Measurements from ENCODE around the gene RBFOX2. TPM values are rescaled to one million over a fixed set of nuclear protein-coding genes. Genes with fewer than 3 reads are reported as not detected.

Gene RBFOX2
- polyA plus RNA-seq, 1 donor, result 67.0 TPM

GRCh38 chr22:35775339-35775738, 253.3 kb downstream of the RBFOX2 start:
- Histone ChIP-seq H3K4me1 (ENCODE audit: control insufficient read depth, insufficient read depth, low read length) (no peaks in the 10 kb centered on the region), H3K36me3 (ENCODE audit: control insufficient read depth, insufficient read depth, low read length) (peaks cover 4% of the 10 kb centered on the region), H3K27me3 (ENCODE audit: control insufficient read depth, insufficient read depth, low read length) (no peaks in the 10 kb centered on the region), H3K4me3 (ENCODE audit: low read length) (no peak overlapping the region), H3K27ac (ENCODE audit: low read length) (no peak overlapping the region), H3K9me3 (ENCODE audit: control insufficient read depth, low read depth, low read length) (no peaks in the 10 kb centered on the region)
- 100% methylated on average over 2 of the region's 2 CpGs for WGBS (ENCODE audit: insufficient coverage, low lambda C conversion rate)
- DNase-seq, result no peak

- Histone ChIP-seq H3K27me3 (ENCODE audit: control insufficient read depth, insufficient read depth, low read length) (no peaks in the 10 kb centered on the region), H3K4me1 (ENCODE audit: control insufficient read depth, insufficient read depth, low read length) (no peaks in the 10 kb centered on the region), H3K36me3 (ENCODE audit: control insufficient read depth, insufficient read depth, low read length) (peaks cover 2% of the 10 kb centered on the region)
Observed at GRCh38 chr22:35769974-35770373, 258.6 kb downstream of the RBFOX2 start.

GRCh38 chr22:35766654-35767580, 261.7 kb downstream of the RBFOX2 start:
- 84% methylated on average over 5 of the region's 10 CpGs for WGBS (ENCODE audit: insufficient coverage, low lambda C conversion rate)
- H3K9me3 ChIP-seq (ENCODE audit: control insufficient read depth, low read depth, low read length), result no peaks in the 10 kb centered on the region
- DNase-seq, result no peak
- H3K27ac ChIP-seq (ENCODE audit: low read length), result no peak overlapping the region
- no peaks in the 10 kb centered on the region for H3K4me1 ChIP-seq (ENCODE audit: control insufficient read depth, insufficient read depth, low read length)
- no peak overlapping the region for H3K4me3 ChIP-seq (ENCODE audit: low read length)
- no peaks in the 10 kb centered on the region for H3K27me3 ChIP-seq (ENCODE audit: control insufficient read depth, insufficient read depth, low read length)
- peaks cover 2% of the 10 kb centered on the region for H3K36me3 ChIP-seq (ENCODE audit: control insufficient read depth, insufficient read depth, low read length)

More at GRCh38 chr22:35769974-35770373, 258.6 kb downstream of the RBFOX2 start:
- DNase-seq, result no peak
- Histone ChIP-seq H3K4me3 (ENCODE audit: low read length) (no peak overlapping the region), H3K9me3 (ENCODE audit: control insufficient read depth, low read depth, low read length) (no peaks in the 10 kb centered on the region), H3K27ac (ENCODE audit: low read length) (no peak overlapping the region)

- Histone ChIP-seq H3K9me3 (ENCODE audit: control insufficient read depth, low read depth, low read length) (no peaks in the 10 kb centered on the region), H3K4me3 (ENCODE audit: low read length) (no peak overlapping the region), H3K27me3 (ENCODE audit: control insufficient read depth, insufficient read depth, low read length) (no peaks in the 10 kb centered on the region), H3K27ac (ENCODE audit: low read length) (no peak overlapping the region), H3K36me3 (ENCODE audit: control insufficient read depth, insufficient read depth, low read length) (peaks cover 27% of the 10 kb centered on the region), H3K4me1 (ENCODE audit: control insufficient read depth, insufficient read depth, low read length) (no peaks in the 10 kb centered on the region)
- no CpG with 5 or more reads among the region's 1 CpG for WGBS (ENCODE audit: insufficient coverage, low lambda C conversion rate)
- DNase-seq, result no peak
Observed at GRCh38 chr22:35761037-35761436, 267.6 kb downstream of the RBFOX2 start.

GRCh38 chr22:35758394-35758793, 270.2 kb downstream of the RBFOX2 start:
- Histone ChIP-seq H3K36me3 (ENCODE audit: control insufficient read depth, insufficient read depth, low read length) (peaks cover 30% of the 10 kb centered on the region), H3K27ac (ENCODE audit: low read length) (no peak overlapping the region), H3K4me3 (ENCODE audit: low read length) (no peak overlapping the region), H3K4me1 (ENCODE audit: control insufficient read depth, insufficient read depth, low read length) (no peaks in the 10 kb centered on the region), H3K9me3 (ENCODE audit: control insufficient read depth, low read depth, low read length) (no peaks in the 10 kb centered on the region), H3K27me3 (ENCODE audit: control insufficient read depth, insufficient read depth, low read length) (no peaks in the 10 kb centered on the region)
- no CpG with 5 or more reads among the region's 1 CpG for WGBS (ENCODE audit: insufficient coverage, low lambda C conversion rate)
- DNase-seq, result no peak

- DNase-seq, result no peak
- no peak overlapping the region for H3K4me3 ChIP-seq (ENCODE audit: low read length)
- no peak overlapping the region for H3K27ac ChIP-seq (ENCODE audit: low read length)
- H3K4me1 ChIP-seq (ENCODE audit: control insufficient read depth, insufficient read depth, low read length), result no peaks in the 10 kb centered on the region
- 100% methylated on average over 1 of the region's 1 CpG for WGBS (ENCODE audit: insufficient coverage, low lambda C conversion rate)
- no peaks in the 10 kb centered on the region for H3K9me3 ChIP-seq (ENCODE audit: control insufficient read depth, low read depth, low read length)
- H3K27me3 ChIP-seq (ENCODE audit: control insufficient read depth, insufficient read depth, low read length), result no peaks in the 10 kb centered on the region
- peaks cover 39% of the 10 kb centered on the region for H3K36me3 ChIP-seq (ENCODE audit: control insufficient read depth, insufficient read depth, low read length)
Observed at GRCh38 chr22:35756722-35757121, 271.9 kb downstream of the RBFOX2 start.

- Histone ChIP-seq H3K4me3 (ENCODE audit: low read length) (no peak overlapping the region), H3K4me1 (ENCODE audit: control insufficient read depth, insufficient read depth, low read length) (no peaks in the 10 kb centered on the region), H3K27ac (ENCODE audit: low read length) (no peak overlapping the region), H3K36me3 (ENCODE audit: control insufficient read depth, insufficient read depth, low read length) (peaks cover 30% of the 10 kb centered on the region), H3K27me3 (ENCODE audit: control insufficient read depth, insufficient read depth, low read length) (no peaks in the 10 kb centered on the region), H3K9me3 (ENCODE audit: control insufficient read depth, low read depth, low read length) (no peaks in the 10 kb centered on the region)
- DNase-seq, result no peak
- WGBS (ENCODE audit: insufficient coverage, low lambda C conversion rate), result 100% methylated on average over 2 of the region's 2 CpGs
Observed at GRCh38 chr22:35754761-35755160, 273.9 kb downstream of the RBFOX2 start.

- Histone ChIP-seq H3K27ac (ENCODE audit: low read length) (no peak overlapping the region), H3K36me3 (ENCODE audit: control insufficient read depth, insufficient read depth, low read length) (peaks cover 19% of the 10 kb centered on the region), H3K27me3 (ENCODE audit: control insufficient read depth, insufficient read depth, low read length) (no peaks in the 10 kb centered on the region), H3K9me3 (ENCODE audit: control insufficient read depth, low read depth, low read length) (no peaks in the 10 kb centered on the region), H3K4me3 (ENCODE audit: low read length) (no peak overlapping the region), H3K4me1 (ENCODE audit: control insufficient read depth, insufficient read depth, low read length) (no peaks in the 10 kb centered on the region)
- no CpG with 5 or more reads among the region's 3 CpGs for WGBS (ENCODE audit: insufficient coverage, low lambda C conversion rate)
- no peak for DNase-seq
Observed at GRCh38 chr22:35752863-35753189, 275.8 kb downstream of the RBFOX2 start.

GRCh38 chr22:35752006-35752862, 276.4 kb downstream of the RBFOX2 start:
- WGBS (ENCODE audit: insufficient coverage, low lambda C conversion rate), result 80% methylated on average over 1 of the region's 5 CpGs
- Histone ChIP-seq H3K4me3 (ENCODE audit: low read length) (no peak overlapping the region), H3K36me3 (ENCODE audit: control insufficient read depth, insufficient read depth, low read length) (peaks cover 19% of the 10 kb centered on the region), H3K27me3 (ENCODE audit: control insufficient read depth, insufficient read depth, low read length) (no peaks in the 10 kb centered on the region), H3K9me3 (ENCODE audit: control insufficient read depth, low read depth, low read length) (no peaks in the 10 kb centered on the region), H3K27ac (ENCODE audit: low read length) (no peak overlapping the region), H3K4me1 (ENCODE audit: control insufficient read depth, insufficient read depth, low read length) (no peaks in the 10 kb centered on the region)
- no peak for DNase-seq

- no peak overlapping the region for H3K27ac ChIP-seq (ENCODE audit: low read length)
- DNase-seq, result no peak
- H3K27me3 ChIP-seq (ENCODE audit: control insufficient read depth, insufficient read depth, low read length), result no peaks in the 10 kb centered on the region
- 100% methylated on average over 1 of the region's 10 CpGs for WGBS (ENCODE audit: insufficient coverage, low lambda C conversion rate)
- H3K4me1 ChIP-seq (ENCODE audit: control insufficient read depth, insufficient read depth, low read length), result no peaks in the 10 kb centered on the region
- H3K4me3 ChIP-seq (ENCODE audit: low read length), result no peak overlapping the region
- H3K9me3 ChIP-seq (ENCODE audit: control insufficient read depth, low read depth, low read length), result no peaks in the 10 kb centered on the region
- peaks cover 28% of the 10 kb centered on the region for H3K36me3 ChIP-seq (ENCODE audit: control insufficient read depth, insufficient read depth, low read length)
Observed at GRCh38 chr22:35749808-35750207, 278.8 kb downstream of the RBFOX2 start.

All from large intestine (tissue), 3 donors.